ENCODE data around the gene CBX1. TPM values are rescaled to one million over a fixed set of nuclear protein-coding genes. Genes with fewer than 3 reads are reported as not detected.

CBX1 gene
- total and polyA plus RNA-seq, 4 donors = 17.6 to 43.2 (median 28.9) TPM

DNA sequence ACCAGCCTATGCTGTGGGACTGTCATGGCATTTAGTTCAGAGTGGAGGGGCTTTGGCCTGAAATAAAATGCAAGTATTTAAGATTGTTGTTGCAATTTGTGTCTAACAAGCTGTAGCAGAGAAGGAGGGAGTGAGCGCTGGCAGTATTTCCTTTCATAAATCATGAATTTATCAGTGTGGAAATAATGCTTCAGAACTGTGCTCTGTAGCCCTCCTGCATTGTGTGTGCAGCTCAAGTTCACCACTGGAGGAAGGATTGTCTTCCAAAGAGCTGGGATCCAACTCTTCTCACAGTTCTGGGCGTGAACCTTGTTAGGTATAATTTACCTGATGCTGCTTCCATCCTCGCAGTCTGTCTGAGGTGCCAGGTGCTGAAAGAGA lies 21.4 kb upstream of the CBX1 start:
- no peak overlapping the region for H3K4me3 ChIP-seq
- 94 to 99% methylated on average over 3 of the region's 3 CpGs for WGBS, 2 donors
- TF ChIP-seq, protein P1, sequence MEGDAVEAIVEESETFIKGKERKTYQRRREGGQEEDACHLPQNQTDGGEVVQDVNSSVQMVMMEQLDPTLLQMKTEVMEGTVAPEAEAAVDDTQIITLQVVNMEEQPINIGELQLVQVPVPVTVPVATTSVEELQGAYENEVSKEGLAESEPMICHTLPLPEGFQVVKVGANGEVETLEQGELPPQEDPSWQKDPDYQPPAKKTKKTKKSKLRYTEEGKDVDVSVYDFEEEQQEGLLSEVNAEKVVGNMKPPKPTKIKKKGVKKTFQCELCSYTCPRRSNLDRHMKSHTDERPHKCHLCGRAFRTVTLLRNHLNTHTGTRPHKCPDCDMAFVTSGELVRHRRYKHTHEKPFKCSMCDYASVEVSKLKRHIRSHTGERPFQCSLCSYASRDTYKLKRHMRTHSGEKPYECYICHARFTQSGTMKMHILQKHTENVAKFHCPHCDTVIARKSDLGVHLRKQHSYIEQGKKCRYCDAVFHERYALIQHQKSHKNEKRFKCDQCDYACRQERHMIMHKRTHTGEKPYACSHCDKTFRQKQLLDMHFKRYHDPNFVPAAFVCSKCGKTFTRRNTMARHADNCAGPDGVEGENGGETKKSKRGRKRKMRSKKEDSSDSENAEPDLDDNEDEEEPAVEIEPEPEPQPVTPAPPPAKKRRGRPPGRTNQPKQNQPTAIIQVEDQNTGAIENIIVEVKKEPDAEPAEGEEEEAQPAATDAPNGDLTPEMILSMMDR (IDR thresholded peaks at IDR 0.05; ENCODE audit: control extremely low read depth, extremely low read depth) = no peak
- no peak overlapping the region for H3K9ac ChIP-seq (ENCODE audit: insufficient read depth in 1 of 2, low read length in 2 of 2)
- H3K27me3 ChIP-seq (ENCODE audit: control insufficient read depth in 3 of 3, insufficient read depth in 3 of 3, low read length in 2 of 3) = no peaks in the 10 kb centered on the region
- DNase-seq = no peak
- no peaks in the 10 kb centered on the region for H3K9me3 ChIP-seq (ENCODE audit: control insufficient read depth in 4 of 4, insufficient read depth in 3 of 4, low read length in 3 of 4)
- H3K4me1 ChIP-seq (ENCODE audit: control insufficient read depth in 5 of 5, insufficient read depth in 5 of 5, low read length in 5 of 5) = no peaks in the 10 kb centered on the region
- no peak for ATAC-seq (ENCODE audit: insufficient read depth, low FRiP score)
- peaks cover 14 to 45% (median 26%) of the 10 kb centered on the region in 4 donors for H3K36me3 ChIP-seq (ENCODE audit: control insufficient read depth in 4 of 4, insufficient read depth in 4 of 4, low read length in 4 of 4)
- H3K27ac ChIP-seq (ENCODE audit: low read depth in 1 of 2, low read length in 1 of 2) = no peak overlapping the region

DNA sequence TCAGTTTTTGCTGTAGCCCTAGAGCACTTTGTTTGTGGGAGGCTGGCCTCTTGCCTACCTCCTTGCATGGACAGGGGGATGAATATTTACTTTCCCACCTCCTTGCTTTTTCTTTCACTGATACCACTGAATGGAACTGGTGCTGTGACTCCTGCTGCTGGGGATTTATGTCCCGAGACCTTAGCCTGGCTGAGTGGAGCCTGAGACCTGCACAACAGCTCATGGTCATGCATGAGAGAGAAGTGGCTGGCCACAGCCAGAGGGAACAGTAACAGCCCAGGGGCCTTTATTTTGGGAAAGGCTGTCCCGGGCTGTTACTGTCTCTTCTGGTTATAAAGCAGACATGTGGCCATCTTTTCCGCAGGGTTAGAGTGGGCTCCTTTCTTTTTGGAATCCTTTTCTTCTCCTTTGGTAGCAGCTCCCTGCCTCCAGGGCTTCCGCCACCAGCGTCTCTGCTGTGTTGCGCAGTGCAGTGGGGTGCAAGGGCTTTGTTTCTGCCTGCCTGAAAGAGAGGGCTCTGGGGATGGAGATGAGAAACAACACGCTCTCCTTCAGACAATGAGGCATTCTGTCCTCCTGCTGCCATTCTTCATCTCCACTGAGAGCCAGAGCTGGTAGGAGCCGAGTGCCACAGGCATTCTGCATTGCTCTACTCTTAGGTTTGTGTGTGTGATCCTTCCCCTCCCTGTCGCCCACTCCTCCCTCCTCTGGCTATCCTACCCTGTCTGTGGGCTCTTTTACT lies 20.8 kb upstream of the CBX1 start:
- H3K9me3 ChIP-seq (ENCODE audit: control insufficient read depth in 4 of 4, insufficient read depth in 3 of 4, low read length in 3 of 4) = no peaks in the 10 kb centered on the region
- no peak overlapping the region for H3K4me3 ChIP-seq
- no peak for DNase-seq
- no peaks in the 10 kb centered on the region for H3K27me3 ChIP-seq (ENCODE audit: control insufficient read depth in 3 of 3, insufficient read depth in 3 of 3, low read length in 2 of 3)
- peaks cover 14 to 45% (median 26%) of the 10 kb centered on the region in 4 donors for H3K36me3 ChIP-seq (ENCODE audit: control insufficient read depth in 4 of 4, insufficient read depth in 4 of 4, low read length in 4 of 4)
- TF ChIP-seq, protein P1 (IDR thresholded peaks at IDR 0.05; ENCODE audit: control extremely low read depth, extremely low read depth) = no peak
- WGBS, 2 donors = 85 to 94% methylated on average over 9 of the region's 9 CpGs
- no peak overlapping the region for H3K27ac ChIP-seq (ENCODE audit: low read depth in 1 of 2, low read length in 1 of 2)
- H3K4me1 ChIP-seq (ENCODE audit: control insufficient read depth in 5 of 5, insufficient read depth in 5 of 5, low read length in 5 of 5) = no peaks in the 10 kb centered on the region
- no peak overlapping the region for H3K9ac ChIP-seq (ENCODE audit: insufficient read depth in 1 of 2, low read length in 2 of 2)
- ATAC-seq (ENCODE audit: insufficient read depth, low FRiP score) = no peak

DNA sequence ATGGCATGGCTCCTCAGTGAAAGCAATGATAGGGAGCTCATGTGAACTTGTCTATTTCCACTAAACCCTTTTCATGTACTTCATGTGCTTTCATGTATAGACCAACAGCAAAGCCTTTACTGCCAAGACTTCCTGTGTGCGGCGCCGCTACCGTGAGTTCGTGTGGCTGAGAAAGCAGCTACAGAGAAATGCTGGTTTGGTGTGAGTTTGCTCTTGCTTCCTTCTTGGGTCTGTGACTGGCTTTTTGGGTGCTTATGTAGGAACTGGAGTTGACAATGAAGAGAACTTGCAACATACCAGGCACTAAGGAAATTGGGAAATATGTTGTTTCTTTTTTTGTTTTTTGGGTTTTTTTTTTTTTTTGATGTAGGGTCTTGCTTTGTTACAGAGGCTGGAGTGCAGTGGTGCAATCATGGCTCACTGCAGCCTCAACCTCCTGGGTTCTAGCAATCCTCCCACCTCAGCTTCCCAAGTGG lies 12.0 kb upstream of the CBX1 start:
- Histone ChIP-seq H3K27ac (ENCODE audit: low read depth in 1 of 2, low read length in 1 of 2) (peak overlapping the region in 1 of 2 donors; percentile 51), H3K9me3 (ENCODE audit: control insufficient read depth in 4 of 4, insufficient read depth in 3 of 4, low read length in 3 of 4) (no peaks in the 10 kb centered on the region), H3K36me3 (ENCODE audit: control insufficient read depth in 4 of 4, insufficient read depth in 4 of 4, low read length in 4 of 4) (peaks cover 3 to 22% (median 7%) of the 10 kb centered on the region in 4 donors), H3K4me3 (no peak overlapping the region), H3K9ac (ENCODE audit: insufficient read depth in 1 of 2, low read length in 2 of 2) (no peak overlapping the region), H3K27me3 (ENCODE audit: control insufficient read depth in 3 of 3, insufficient read depth in 3 of 3, low read length in 2 of 3) (no peaks in the 10 kb centered on the region), H3K4me1 (ENCODE audit: control insufficient read depth in 5 of 5, insufficient read depth in 5 of 5, low read length in 5 of 5) (peaks cover 0 to 5% (median 4%) of the 10 kb centered on the region in 5 donors)
- peak; percentile 41 for ATAC-seq (ENCODE audit: insufficient read depth, low FRiP score)
- WGBS, 2 donors = 43 to 70% methylated on average over 5 of the region's 5 CpGs
- no peak for DNase-seq
- TF ChIP-seq, protein P1 (IDR thresholded peaks at IDR 0.05; ENCODE audit: control extremely low read depth, extremely low read depth) = no peak
